K562 (cell line): Measurements from ENCODE around the gene RPTOR. TPM values are rescaled to one million over a fixed set of nuclear protein-coding genes. Genes with fewer than 3 reads are reported as not detected.

Experiments
- ESRRB ChIP-seq: fragments of 250-450 bp; sonication (Bioruptor Pico); IDR thresholded peaks from 2 replicates; pipeline ENCODE4 v1.5.0; 2020; ENCODE audit warnings: mild to moderate bottlenecking, moderate library complexity, borderline replicate concordance
- NR2F6 ChIP-seq: fragments of 450-650 bp; formaldehyde crosslinking; IDR thresholded peaks from 2 replicates; pipeline ENCODE4 v1.4.0; 2020; ENCODE audit warnings: mild to moderate bottlenecking
- SMAD4 ChIP-seq: fragments of 250-450 bp; sonication (Bioruptor Pico); conservative IDR thresholded peaks from 2 replicates; pipeline ENCODE4 v1.8.0; 2021; ENCODE audit warnings: inconsistent platforms, mild to moderate bottlenecking, moderate library complexity
- polyA plus RNA-seq, 8 experiments: library from polyadenylated mRNA; depleted of rRNA in 4 of 8; stranded (reverse) in 5 of 8; unstranded in 3 of 8; fragments of >200 nt; fragmentation: Nextera tagmentation in 2 of 8; fragmentation: Illumina TruSeq in 1 of 8; extraction: Ambion mirVana in 2 of 8; extraction: Trizol in 1 of 8; gene quantifications; 2 replicates each; pipeline versions ENCODE4 v1.2.1 to v1.2.3, GENCODE V29; 2011 to 2014; ENCODE audit warnings: inconsistent platforms in 1 of 8, missing spikeins in 1 of 8
- total RNA-seq, 7 experiments: library from RNA; depleted of rRNA in 6 of 7; stranded (reverse); fragments of >200 nt in 6 of 7; fragmentation: Illumina TruSeq in 2 of 7; extraction: Trizol in 2 of 7; gene quantifications; 2 replicates each; pipeline versions ENCODE4 v1.2.1 to v1.2.3, GENCODE V29; 2011 to 2021; ENCODE audit warnings: low replicate concordance in 1 of 7
- TF ChIP-seq, protein P1 (sequence below): sonication (generic); formaldehyde crosslinking; IDR thresholded peaks from 2 replicates; pipeline ENCODE4 v1.8.0; 2022; ENCODE audit warnings: mild to moderate bottlenecking, missing genetic modification reagents, borderline replicate concordance
- TF ChIP-seq, protein P2 (sequence below): fragments of 450-650 bp; IDR thresholded peaks from 2 replicates; pipeline ENCODE4 v1.6.1; 2016; ENCODE audit warnings: mild to moderate bottlenecking
- TF ChIP-seq, protein P3 (sequence below): fragments of 450-650 bp; formaldehyde crosslinking; conservative IDR thresholded peaks from 2 replicates; pipeline ENCODE4 v1.4.0; 2022; ENCODE audit warnings: mild to moderate bottlenecking, missing genetic modification characterization

RPTOR gene
- total and polyA plus RNA-seq, 9 of the 15 experiments (the other 6 are each of a cell fraction or from before 2014, with no cell fraction given): 0.24 to 54.1 (median 10.2) TPM

DNA sequence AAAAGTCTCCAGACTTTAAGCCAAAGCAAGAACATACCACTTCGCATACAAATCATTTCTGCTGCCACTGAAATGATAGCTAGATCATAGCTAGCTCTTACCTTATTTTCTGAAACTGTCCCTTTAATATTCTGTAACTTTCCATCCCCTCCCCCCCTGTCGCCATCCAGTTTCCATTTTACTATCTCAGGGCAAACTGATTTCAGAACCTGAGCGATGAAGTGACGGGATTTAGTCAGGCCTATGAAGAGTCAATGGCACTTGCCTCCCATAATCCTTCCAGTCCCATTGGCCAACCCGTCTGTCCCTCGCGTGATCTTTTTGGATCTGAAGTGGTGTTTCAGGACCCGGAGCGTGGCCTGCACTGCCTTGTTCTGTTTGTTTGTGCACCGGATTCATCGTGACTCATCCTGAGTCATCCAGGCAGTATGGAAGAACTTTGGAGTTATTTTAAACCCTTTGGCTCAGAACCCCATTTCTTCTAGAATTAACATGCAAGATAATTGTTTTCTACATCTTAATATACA, 247.2 kb downstream of the RPTOR start (continued):
- TF ChIP-seq, protein P1, sequence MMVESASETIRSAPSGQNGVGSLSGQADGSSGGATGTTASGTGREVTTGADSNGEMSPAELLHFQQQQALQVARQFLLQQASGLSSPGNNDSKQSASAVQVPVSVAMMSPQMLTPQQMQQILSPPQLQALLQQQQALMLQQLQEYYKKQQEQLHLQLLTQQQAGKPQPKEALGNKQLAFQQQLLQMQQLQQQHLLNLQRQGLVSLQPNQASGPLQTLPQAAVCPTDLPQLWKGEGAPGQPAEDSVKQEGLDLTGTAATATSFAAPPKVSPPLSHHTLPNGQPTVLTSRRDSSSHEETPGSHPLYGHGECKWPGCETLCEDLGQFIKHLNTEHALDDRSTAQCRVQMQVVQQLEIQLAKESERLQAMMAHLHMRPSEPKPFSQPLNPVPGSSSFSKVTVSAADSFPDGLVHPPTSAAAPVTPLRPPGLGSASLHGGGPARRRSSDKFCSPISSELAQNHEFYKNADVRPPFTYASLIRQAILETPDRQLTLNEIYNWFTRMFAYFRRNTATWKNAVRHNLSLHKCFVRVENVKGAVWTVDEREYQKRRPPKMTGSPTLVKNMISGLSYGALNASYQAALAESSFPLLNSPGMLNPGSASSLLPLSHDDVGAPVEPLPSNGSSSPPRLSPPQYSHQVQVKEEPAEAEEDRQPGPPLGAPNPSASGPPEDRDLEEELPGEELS (CRISPR knock-in tag): no peak
- TF ChIP-seq ESRRB (CRISPR knock-in tag): no peak
- TF ChIP-seq, protein P2, sequence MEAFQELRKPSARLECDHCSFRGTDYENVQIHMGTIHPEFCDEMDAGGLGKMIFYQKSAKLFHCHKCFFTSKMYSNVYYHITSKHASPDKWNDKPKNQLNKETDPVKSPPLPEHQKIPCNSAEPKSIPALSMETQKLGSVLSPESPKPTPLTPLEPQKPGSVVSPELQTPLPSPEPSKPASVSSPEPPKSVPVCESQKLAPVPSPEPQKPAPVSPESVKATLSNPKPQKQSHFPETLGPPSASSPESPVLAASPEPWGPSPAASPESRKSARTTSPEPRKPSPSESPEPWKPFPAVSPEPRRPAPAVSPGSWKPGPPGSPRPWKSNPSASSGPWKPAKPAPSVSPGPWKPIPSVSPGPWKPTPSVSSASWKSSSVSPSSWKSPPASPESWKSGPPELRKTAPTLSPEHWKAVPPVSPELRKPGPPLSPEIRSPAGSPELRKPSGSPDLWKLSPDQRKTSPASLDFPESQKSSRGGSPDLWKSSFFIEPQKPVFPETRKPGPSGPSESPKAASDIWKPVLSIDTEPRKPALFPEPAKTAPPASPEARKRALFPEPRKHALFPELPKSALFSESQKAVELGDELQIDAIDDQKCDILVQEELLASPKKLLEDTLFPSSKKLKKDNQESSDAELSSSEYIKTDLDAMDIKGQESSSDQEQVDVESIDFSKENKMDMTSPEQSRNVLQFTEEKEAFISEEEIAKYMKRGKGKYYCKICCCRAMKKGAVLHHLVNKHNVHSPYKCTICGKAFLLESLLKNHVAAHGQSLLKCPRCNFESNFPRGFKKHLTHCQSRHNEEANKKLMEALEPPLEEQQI: no peak
- no peak for TF ChIP-seq NR2F6 (CRISPR knock-in tag)
- TF ChIP-seq, protein P3, sequence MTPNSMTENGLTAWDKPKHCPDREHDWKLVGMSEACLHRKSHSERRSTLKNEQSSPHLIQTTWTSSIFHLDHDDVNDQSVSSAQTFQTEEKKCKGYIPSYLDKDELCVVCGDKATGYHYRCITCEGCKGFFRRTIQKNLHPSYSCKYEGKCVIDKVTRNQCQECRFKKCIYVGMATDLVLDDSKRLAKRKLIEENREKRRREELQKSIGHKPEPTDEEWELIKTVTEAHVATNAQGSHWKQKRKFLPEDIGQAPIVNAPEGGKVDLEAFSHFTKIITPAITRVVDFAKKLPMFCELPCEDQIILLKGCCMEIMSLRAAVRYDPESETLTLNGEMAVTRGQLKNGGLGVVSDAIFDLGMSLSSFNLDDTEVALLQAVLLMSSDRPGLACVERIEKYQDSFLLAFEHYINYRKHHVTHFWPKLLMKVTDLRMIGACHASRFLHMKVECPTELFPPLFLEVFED: 0 out of 2 replicates have a peak, but pooled peaks have one; percentile 46
- 0 out of 2 replicates have a peak, but pooled peaks have one; percentile 25 for TF ChIP-seq SMAD4 (CRISPR knock-in tag)
